AG08395 (cell line): ENCODE measurements around the gene KRT79.
"Not testable (repeated sequence)": the region's sequence is repeated elsewhere in the genome, so short reads cannot be mapped to it uniquely, and the experiment has no call there.

Experiments
- DNase-seq: peaks from one replicate; pipeline ENCODE4 v3.0.0; 2012; ENCODE audit warnings: mixed read lengths, low spot score

KRT79 gene

DNA sequence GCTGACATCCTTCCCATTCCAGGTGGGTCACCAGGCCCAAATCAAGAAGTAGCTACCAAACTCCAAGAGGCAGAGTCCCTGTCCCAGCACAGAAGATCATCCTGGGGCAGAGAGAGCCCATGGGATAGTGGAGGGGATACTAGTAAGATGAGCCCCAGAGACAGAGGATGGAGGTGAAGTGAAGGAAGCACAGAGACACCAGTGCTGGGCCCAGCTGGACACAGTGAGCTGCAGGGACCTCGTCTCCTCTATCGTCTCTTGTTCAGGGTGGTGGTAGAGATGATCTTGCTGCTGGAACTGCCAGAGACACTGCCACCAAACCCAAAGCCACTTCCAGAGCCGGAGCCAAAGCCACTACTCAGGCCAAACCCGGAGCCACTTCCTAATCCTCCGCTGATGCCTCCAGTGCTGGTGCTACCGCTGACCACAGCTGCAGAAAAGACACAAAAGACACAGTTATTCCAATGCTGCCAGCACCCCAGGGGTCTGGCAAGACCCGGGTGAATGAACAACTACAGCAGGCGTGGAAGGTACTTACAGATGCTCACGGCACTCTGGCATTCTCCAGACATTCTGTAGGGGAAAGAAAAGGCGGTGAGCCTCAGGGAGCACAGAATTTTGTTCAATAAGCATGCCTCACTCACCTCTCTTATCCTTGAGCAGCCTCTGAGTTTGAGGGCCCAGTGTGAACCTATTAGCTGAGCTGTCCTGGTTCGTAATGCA lies 27.1 kb downstream of the KRT79 start:
- DNase-seq: no peak

DNA sequence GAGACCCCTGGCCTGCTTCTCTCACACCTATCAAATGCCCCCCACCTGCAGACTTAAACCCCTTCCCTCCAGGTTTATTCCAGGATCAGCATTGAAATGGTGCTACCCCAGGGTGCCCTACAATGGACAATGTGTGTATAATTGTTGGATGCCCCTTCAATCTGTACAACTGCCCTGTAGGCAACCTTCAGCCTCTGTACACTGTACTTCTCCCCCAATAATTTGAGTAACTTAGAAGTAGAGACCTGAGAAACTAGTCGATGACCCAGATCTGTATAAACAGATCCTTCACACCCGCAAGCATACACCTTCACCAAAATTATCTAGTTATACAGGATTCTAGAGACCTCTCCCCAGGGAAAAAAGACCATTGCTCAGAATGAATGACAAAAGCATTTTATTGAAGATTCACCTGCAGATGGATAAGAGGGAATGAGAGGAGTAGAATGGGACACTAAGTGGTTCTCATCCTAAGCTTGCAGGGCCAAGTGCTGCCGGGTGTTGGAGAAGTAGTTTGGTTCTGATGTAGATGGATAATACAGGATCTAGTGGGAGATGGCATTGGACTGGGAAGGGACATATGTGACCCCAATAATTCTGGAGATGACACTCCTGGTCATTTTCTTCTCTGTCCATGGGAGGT lies 27.8 kb downstream of the KRT79 start:
- DNase-seq: no peak

GRCh38 chr12:52805739-52806138 lies 28.4 kb downstream of the KRT79 start:
- DNase-seq: no peak

GRCh38 chr12:52805000-52805399 lies 29.1 kb downstream of the KRT79 start:
- no peak for DNase-seq

DNA sequence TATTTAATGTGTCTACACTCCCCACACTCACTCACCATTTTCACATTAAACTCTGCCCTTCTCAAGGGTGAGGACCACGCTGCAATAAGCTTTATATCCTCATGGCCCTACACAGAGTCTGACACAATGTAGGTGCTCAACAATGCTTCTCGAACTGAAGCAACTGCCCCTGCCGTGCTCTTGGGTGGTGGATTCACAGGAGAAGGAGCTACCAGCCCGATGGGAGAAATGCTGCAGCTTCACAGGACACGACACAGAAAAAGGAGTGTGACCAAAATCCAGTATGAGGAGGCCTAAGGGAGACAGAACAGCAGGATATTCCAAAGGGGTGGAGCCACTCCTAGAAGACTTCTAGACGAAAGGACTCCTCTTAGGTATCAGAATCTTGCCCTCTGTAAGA lies 31.7 kb downstream of the KRT79 start:
- no peak for DNase-seq

- no peak for DNase-seq
Observed at GRCh38 chr12:52801773-52802172, 32.3 kb downstream of the KRT79 start.

GRCh38 chr12:52800259-52800917 lies 33.7 kb downstream of the KRT79 start:
- no peak for DNase-seq

GRCh38 chr12:52799505-52800211 lies 34.5 kb downstream of the KRT79 start:
- no peak for DNase-seq

GRCh38 chr12:52798671-52799504 lies 35.2 kb downstream of the KRT79 start:
- DNase-seq: peak; percentile 25

DNA sequence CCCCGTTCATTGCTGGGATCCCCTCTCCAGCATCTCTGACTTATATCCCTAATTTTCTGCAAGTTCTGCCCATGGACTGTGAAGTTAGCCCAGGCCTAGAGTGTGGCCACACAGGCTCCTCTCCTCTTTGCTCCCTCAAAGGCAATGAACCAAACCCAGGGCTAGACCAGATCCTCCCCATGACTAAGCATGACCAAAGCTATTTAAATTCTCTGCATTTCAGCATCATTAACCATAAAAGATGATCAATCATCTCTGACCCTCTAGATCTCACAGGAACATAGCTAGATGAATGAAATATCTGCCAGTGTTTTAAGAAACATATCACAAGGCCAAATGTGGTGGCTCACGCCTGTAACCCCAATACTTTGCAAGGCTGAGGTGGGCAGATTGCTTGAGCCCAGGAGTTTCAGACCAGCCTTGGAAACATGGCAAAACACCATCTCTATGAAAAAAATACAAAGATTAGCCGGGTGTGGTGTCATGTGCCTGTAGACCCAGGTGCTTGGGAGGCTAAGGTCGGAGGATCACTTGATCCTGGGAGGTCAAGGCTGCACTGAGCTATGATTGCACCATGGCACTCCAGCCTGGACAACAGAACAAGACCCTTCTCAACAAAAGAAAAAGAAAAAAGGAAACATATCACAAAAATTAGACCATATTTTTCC lies 36.0 kb downstream of the KRT79 start:
- DNase-seq: peak; percentile 79

GRCh38 chr12:52797529-52797894 lies 36.6 kb downstream of the KRT79 start:
- DNase-seq: no peak

GRCh38 chr12:52796839-52797528 lies 37.1 kb downstream of the KRT79 start:
- no peak for DNase-seq

- DNase-seq: no peak
Observed at GRCh38 chr12:52796429-52796794, 37.7 kb downstream of the KRT79 start.

DNA sequence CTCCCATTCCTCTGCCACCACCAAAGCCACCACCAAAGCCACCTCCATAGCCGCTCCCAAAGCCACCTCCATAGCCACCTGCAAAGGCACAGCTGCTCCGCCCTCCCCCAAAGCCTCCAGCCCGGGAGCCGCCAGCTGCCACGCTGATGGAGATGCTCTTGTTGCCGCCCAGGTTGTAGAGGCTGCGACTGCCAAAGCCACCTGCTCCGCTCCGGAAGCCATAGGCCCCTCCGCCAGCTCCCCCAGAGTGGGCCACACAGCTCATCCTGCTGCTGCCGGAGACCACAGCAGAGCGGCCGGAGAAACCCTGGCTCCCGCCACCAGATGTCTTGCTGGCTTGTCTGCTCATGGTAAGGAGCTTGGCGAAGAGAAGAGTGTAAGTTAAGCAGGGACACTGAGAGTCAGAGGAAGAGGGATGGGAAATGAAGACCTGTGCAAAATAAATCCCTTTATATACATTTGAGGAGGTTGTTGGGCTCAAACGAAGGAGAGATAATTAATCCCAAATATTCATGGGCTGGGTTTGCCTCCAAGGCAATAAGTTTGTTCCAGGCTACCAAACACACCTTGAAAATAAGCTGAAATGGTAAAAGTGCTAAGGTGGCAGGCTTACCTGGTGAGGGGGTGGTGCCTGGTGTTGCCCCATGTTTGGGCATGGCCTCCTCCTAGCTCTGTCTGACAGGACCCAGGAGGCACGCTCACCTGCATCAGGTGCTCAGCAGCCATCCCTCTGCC lies 38.2 kb downstream of the KRT79 start, which contains the start of gene KRT3:
Gene KRT3, minus strand, starts transcription at position 424 of the 735 bp plus-strand sequence. Its CDS starts 75 bp downstream, at position 349.
- no peak for DNase-seq

- DNase-seq: not testable (repeated sequence)
Observed at GRCh38 chr12:52795332-52795674, 38.8 kb downstream of the KRT79 start.

- DNase-seq: peak; percentile 35
Observed at GRCh38 chr12:52794479-52795331, 39.4 kb downstream of the KRT79 start.

DNA sequence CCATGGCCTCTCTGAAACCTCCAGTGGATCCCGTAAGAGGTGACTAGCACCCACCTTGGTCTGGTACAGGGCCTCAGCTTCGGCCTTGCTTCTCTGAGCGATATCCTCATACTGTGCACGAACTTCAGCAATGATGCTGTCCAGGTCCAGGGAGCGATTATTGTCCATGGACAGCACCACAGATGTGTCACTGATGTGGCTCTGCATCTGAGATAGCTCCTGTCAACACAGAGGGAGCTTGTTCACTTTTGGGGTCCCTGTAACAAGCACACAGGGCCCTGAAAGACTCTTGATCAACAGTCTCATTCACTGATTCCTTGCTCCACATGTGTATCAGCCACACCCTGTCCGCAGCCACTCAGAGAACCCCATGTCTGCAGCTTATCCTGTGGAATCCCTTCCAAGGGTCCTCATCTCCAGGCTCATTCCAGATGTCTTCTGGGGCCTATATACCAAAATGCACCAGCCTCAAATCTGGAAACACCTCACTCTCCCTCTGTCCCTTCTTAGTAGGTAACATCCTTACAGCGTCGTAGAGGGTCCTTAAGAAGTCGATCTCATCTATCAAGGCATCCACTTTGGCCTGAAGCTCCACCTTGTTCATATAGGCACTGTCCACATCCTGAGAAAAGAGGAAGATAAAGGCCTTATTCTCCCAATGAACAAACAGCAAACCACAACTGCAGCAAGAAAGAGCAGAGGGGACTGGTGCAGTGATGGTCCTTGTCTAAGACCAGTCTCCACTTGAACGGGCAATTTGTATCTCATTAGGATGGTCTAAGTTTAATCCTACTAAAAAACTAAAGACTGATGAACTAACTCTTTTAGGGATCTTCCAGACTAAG lies 41.7 kb downstream of the KRT79 start:
- no peak for DNase-seq
